ENCODE results near the gene TMEM203.
"Not testable (repeated sequence)": the region's sequence is repeated elsewhere in the genome, so short reads cannot be mapped to it uniquely, and the experiment has no call there.

Gene TMEM203

GRCh38 chr9:137245450-137246421, 40.3 kb upstream of the TMEM203 start:
- DNase-seq (ENCODE audit: extremely low spot score) = no peak
- ChIA-PET POLR2A (interaction anchor here (0.7 to 6.8 kb wide), 4 partner anchors 8 to 311 kb away, joined by 3 to 124 read pairs (median 4); partner anchors contain the start of genes NELFB and STPG3), CTCF (interaction anchor here (1.1 to 1.9 kb wide), 3 partner anchors 9 to 57 kb away, joined by 3 to 10 read pairs (median 5); partner anchors contain the start of genes ANAPC2 and SSNA1)
- TF ChIP-seq, protein P1, sequence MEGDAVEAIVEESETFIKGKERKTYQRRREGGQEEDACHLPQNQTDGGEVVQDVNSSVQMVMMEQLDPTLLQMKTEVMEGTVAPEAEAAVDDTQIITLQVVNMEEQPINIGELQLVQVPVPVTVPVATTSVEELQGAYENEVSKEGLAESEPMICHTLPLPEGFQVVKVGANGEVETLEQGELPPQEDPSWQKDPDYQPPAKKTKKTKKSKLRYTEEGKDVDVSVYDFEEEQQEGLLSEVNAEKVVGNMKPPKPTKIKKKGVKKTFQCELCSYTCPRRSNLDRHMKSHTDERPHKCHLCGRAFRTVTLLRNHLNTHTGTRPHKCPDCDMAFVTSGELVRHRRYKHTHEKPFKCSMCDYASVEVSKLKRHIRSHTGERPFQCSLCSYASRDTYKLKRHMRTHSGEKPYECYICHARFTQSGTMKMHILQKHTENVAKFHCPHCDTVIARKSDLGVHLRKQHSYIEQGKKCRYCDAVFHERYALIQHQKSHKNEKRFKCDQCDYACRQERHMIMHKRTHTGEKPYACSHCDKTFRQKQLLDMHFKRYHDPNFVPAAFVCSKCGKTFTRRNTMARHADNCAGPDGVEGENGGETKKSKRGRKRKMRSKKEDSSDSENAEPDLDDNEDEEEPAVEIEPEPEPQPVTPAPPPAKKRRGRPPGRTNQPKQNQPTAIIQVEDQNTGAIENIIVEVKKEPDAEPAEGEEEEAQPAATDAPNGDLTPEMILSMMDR (IDR thresholded peaks at IDR 0.05; ENCODE audit: control extremely low read depth, extremely low read depth, low read depth, missing control alignments) = no peak

- ChIA-PET CTCF (interaction anchor here (1.1 to 1.9 kb wide), 4 partner anchors 8 to 149 kb away, joined by 3 to 10 read pairs (median 4); no protein-coding TSS in a partner anchor), POLR2A (interaction anchor here (0.5 to 6.8 kb wide), 6 partner anchors 9 to 329 kb away, joined by 3 to 124 read pairs (median 4); partner anchors contain the start of genes NELFB and STPG3)
- TF ChIP-seq, protein P1 (IDR thresholded peaks at IDR 0.05; ENCODE audit: control extremely low read depth, extremely low read depth, low read depth, missing control alignments) = no peak
- no peak for DNase-seq (ENCODE audit: extremely low spot score)
Measured at GRCh38 chr9:137244486-137245449, 39.3 kb upstream of the TMEM203 start.

- CTCF ChIA-PET = interaction anchor here (0.6 to 2.5 kb wide), 4 partner anchors 9 to 148 kb away, joined by 3 to 10 read pairs (median 4); partner anchors contain the start of gene NELFB
- POLR2A ChIA-PET = interaction anchor here (1.0 to 6.8 kb wide), 5 partner anchors 10 to 157 kb away, joined by 3 to 124 read pairs (median 4); partner anchors contain the start of genes MAN1B1, NELFB and STPG3
- no peak for DNase-seq (ENCODE audit: extremely low spot score)
- TF ChIP-seq, protein P1 (IDR thresholded peaks at IDR 0.05; ENCODE audit: control extremely low read depth, extremely low read depth, low read depth, missing control alignments) = no peak
Measured at GRCh38 chr9:137243626-137244485, 38.4 kb upstream of the TMEM203 start.

DNA sequence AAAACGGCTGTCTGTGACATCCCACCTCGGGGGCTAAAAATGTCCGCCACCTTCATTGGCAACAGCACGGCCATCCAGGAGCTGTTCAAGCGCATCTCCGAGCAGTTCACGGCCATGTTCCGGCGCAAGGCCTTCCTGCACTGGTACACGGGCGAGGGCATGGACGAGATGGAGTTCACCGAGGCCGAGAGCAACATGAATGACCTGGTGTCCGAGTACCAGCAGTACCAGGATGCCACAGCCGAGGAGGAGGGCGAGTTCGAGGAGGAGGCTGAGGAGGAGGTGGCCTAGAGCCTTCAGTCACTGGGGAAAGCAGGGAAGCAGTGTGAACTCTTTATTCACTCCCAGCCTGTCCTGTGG, 37.8 kb upstream of the TMEM203 start:
- POLR2A ChIA-PET = interaction anchor here (1.0 to 6.8 kb wide), 7 partner anchors 11 to 156 kb away, joined by 3 to 124 read pairs (median 4); partner anchors contain the start of genes MAN1B1, NELFB, NRARP and STPG3
- CTCF ChIA-PET = interaction anchor here (0.9 to 2.5 kb wide), 2 partner anchors 12 to 15 kb away, joined by 4 to 10 read pairs; partner anchors contain the start of genes NELFB and RNF224
- DNase-seq (ENCODE audit: extremely low spot score) = not testable (repeated sequence)

DNA sequence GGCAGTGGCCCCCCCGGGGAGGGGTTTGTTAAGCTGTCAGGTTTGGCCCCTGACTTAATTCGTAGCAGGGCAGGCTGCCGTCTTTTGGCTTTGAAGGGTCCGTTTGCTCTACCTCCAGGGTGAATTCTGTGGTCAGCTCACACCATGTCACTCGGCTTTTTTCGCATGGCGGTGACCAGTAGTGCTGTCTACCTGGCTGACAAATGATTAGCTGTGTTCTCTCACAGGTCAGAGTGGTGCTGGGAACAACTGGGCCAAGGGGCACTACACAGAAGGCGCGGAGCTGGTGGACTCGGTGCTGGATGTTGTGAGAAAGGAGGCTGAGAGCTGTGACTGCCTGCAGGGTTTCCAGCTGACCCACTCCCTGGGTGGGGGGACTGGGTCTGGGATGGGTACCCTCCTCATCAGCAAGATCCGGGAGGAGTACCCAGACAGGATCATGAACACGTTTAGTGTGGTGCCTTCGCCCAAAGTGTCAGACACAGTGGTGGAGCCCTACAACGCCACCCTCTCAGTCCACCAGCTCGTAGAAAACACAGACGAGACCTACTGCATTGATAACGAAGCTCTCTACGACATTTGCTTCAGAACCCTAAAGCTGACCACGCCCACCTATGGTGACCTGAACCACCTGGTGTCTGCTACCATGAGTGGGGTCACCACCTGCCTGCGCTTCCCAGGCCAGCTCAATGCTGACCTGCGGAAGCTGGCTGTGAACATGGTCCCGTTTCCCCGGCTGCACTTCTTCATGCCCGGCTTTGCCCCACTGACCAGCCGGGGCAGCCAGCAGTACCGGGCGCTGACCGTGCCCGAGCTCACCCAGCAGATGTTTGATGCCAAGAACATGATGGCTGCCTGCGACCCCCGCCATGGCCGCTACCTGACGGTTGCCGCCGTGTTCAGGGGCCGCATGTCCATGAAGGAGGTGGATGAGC, 37.1 kb upstream of the TMEM203 start:
- TF ChIP-seq, protein P1 (IDR thresholded peaks at IDR 0.05; ENCODE audit: control extremely low read depth, extremely low read depth, low read depth, missing control alignments) = no peak
- ChIA-PET CTCF (interaction anchor here (0.8 to 2.5 kb wide), 6 partner anchors 11 to 127 kb away, joined by 3 to 10 read pairs (median 3); partner anchors contain the start of genes NELFB and RNF224), POLR2A (interaction anchor here (0.5 to 6.8 kb wide), 19 partner anchors 11 to 436 kb away, joined by 3 to 124 read pairs (median 4); partner anchors contain the start of genes MAN1B1, NDOR1, NELFB and NRARP)
- DNase-seq (ENCODE audit: extremely low spot score) = no peak
